Liver (tissue), 9 donors: ENCODE data around the gene RPS6KA2. TPM values are rescaled to one million over a fixed set of nuclear protein-coding genes. Genes with fewer than 3 reads are reported as not detected.

ENCODE experiments used
- DNase-seq: peaks from one replicate; pipeline ENCODE4 v3.0.0-alpha.2; 2017; ENCODE audit warnings: low spot score
- H3K27ac ChIP-seq, 2 donors: one replicate each; pipeline ENCODE4 v1.7.0; 2013; ENCODE audit warnings: inconsistent platforms in 2 of 2, low read length in 2 of 2, control low read depth in 1 of 2, low read depth in 1 of 2, mild to moderate bottlenecking in 1 of 2
- H3K27me3 ChIP-seq, 4 donors: one replicate each; pipeline versions ENCODE4 v1.6.1 to v1.7.0; 2013; ENCODE audit warnings: low read length in 3 of 4, inconsistent platforms in 1 of 4, mild to moderate bottlenecking in 1 of 4, moderate library complexity in 1 of 4; ENCODE audit not compliant: control insufficient read depth in 4 of 4, insufficient read depth in 4 of 4
- H3K36me3 ChIP-seq, 4 donors: one replicate each; pipeline versions ENCODE4 v1.6.1 to v1.7.0; 2013; ENCODE audit warnings: low read length in 3 of 4, mild to moderate bottlenecking in 3 of 4, low read depth in 1 of 4, moderate library complexity in 1 of 4; ENCODE audit not compliant: control insufficient read depth in 4 of 4, insufficient read depth in 3 of 4
- H3K4me1 ChIP-seq, 4 donors: one replicate each; pipeline versions ENCODE4 v1.6.1 to v1.7.0; 2013; ENCODE audit warnings: low read length in 3 of 4, mild to moderate bottlenecking in 3 of 4, moderate library complexity in 1 of 4; ENCODE audit not compliant: control insufficient read depth in 4 of 4, insufficient read depth in 4 of 4
- H3K4me3 ChIP-seq, 3 donors: one replicate each; pipeline versions ENCODE4 v1.6.1 to v1.7.0; 2013; ENCODE audit warnings: low read length in 3 of 3, control low read depth in 1 of 3, low read depth in 1 of 3, mild to moderate bottlenecking in 1 of 3
- H3K9ac ChIP-seq, 2 donors: one replicate each; pipeline ENCODE4 v1.7.0; 2013; ENCODE audit warnings: low read length in 2 of 2, mild to moderate bottlenecking in 2 of 2, moderate library complexity in 2 of 2, control low read depth in 1 of 2, low read depth in 1 of 2
- H3K9me3 ChIP-seq, 4 donors: one replicate each; pipeline versions ENCODE4 v1.6.1 to v1.7.0; 2013; ENCODE audit warnings: low read length in 3 of 4; ENCODE audit not compliant: control insufficient read depth in 4 of 4
- ATF3 ChIP-seq: IDR thresholded peaks from 2 replicates; pipeline ENCODE4 v1.6.1; 2016; ENCODE audit warnings: antibody characterized with exemption
- CTCF ChIP-seq: fragments of 150-350 bp; IDR thresholded peaks from 2 replicates; pipeline ENCODE4 v1.5.1; 2017; ENCODE audit warnings: improper control_type of control experiment, low read depth, low read length; ENCODE audit not compliant: missing input control
- EGR1 ChIP-seq, 2 donors: IDR thresholded peaks; 2 replicates each; pipeline ENCODE4 v1.6.1; 2016 to 2018; ENCODE audit warnings: antibody characterized with exemption in 2 of 2, low read depth in 2 of 2
- FOXA1 ChIP-seq: IDR thresholded peaks from 2 replicates; pipeline ENCODE4 v1.6.1; 2016; ENCODE audit warnings: antibody characterized with exemption
- GABPA ChIP-seq, 2 donors: IDR thresholded peaks in 1 of 2; conservative IDR thresholded peaks in 1 of 2; 2 replicates each; pipeline ENCODE4 v1.6.1; 2016; ENCODE audit warnings: antibody characterized with exemption in 2 of 2, mild to moderate bottlenecking in 1 of 2, moderate library complexity in 1 of 2
- HNF4A ChIP-seq, 2 donors: conservative IDR thresholded peaks; 2 replicates each; pipeline ENCODE4 v1.6.1; 2016; ENCODE audit warnings: antibody characterized with exemption in 2 of 2, mild to moderate bottlenecking in 2 of 2
- JUND ChIP-seq, 2 donors: IDR thresholded peaks; 2 replicates each; pipeline ENCODE4 v1.6.1; 2016; ENCODE audit warnings: antibody characterized with exemption in 2 of 2
- MAX ChIP-seq: IDR thresholded peaks from 2 replicates; pipeline ENCODE4 v1.6.1; 2016; ENCODE audit warnings: antibody characterized with exemption
- NR2F2 ChIP-seq: IDR thresholded peaks from 2 replicates; pipeline ENCODE4 v1.6.1; 2016; ENCODE audit warnings: antibody characterized with exemption
- RAD21 ChIP-seq, 2 donors: IDR thresholded peaks; 2 replicates each; pipeline ENCODE4 v1.6.1; 2016; ENCODE audit warnings: antibody characterized with exemption in 2 of 2, mild to moderate bottlenecking in 2 of 2
- REST ChIP-seq: IDR thresholded peaks from 2 replicates; pipeline ENCODE4 v1.6.1; 2016; ENCODE audit warnings: antibody characterized with exemption, mild to moderate bottlenecking
- RXRA ChIP-seq, 2 donors: IDR thresholded peaks; 2 replicates each; pipeline ENCODE4 v1.6.1; 2017 to 2018; ENCODE audit warnings: antibody characterized with exemption in 2 of 2, mild to moderate bottlenecking in 1 of 2
- SP1 ChIP-seq: IDR thresholded peaks from 2 replicates; pipeline ENCODE4 v1.6.1; 2018; ENCODE audit warnings: antibody characterized with exemption, mild to moderate bottlenecking
- YY1 ChIP-seq: IDR thresholded peaks from 2 replicates; pipeline ENCODE4 v1.6.1; 2016; ENCODE audit warnings: antibody characterized with exemption, mild to moderate bottlenecking
- ZBTB33 ChIP-seq: IDR thresholded peaks from 2 replicates; pipeline ENCODE4 v1.6.1; 2016; ENCODE audit warnings: antibody characterized with exemption
- WGBS: extraction: QIAGEN DNeasy Blood & Tissue Kit; methylation state at CpG from one replicate; pipeline ENCODE4 v1.1.7; 2013; 5-methylcytosine and 5-hydroxymethylcytosine counted together
- polyA plus RNA-seq, 2 donors: library from polyadenylated mRNA; stranded (reverse) in 1 of 2; unstranded in 1 of 2; fragments of 200-250 nt in 1 of 2; fragments of >200 nt in 1 of 2; fragmentation: Nextera tagmentation in 1 of 2; extraction: Ambion mirVana in 1 of 2; gene quantifications; one replicate each; pipeline versions ENCODE4 v1.2.1 to v1.2.3, GENCODE V29; 2013 to 2015
- total RNA-seq, 2 donors: library from RNA; depleted of rRNA; stranded (reverse); fragments of >200 nt; gene quantifications; one replicate each; pipeline ENCODE4 v1.2.3, GENCODE V29; 2014
- donor health status: healthy.
- donor health status: healthy.
- donor health status: healthy.
- donor health status: healthy.
- donor health status: healthy.

Gene RPS6KA2
- total and polyA plus RNA-seq, 4 donors, result 2.5 to 9.0 (median 5.0) TPM

GRCh38 chr6:166541876-166542579 is 85.0 kb downstream of the RPS6KA2 start:
- Histone ChIP-seq H3K27ac (no peak overlapping the region), H3K36me3 (no peaks in the 10 kb centered on the region), H3K9ac (no peak overlapping the region), H3K4me3 (no peak overlapping the region), H3K4me1 (no peaks in the 10 kb centered on the region), H3K9me3 (no peaks in the 10 kb centered on the region), H3K27me3 (no peaks in the 10 kb centered on the region)
- WGBS, result 78% methylated on average over 12 of the region's 12 CpGs
- TF ChIP-seq RAD21 (IDR thresholded peaks at IDR 0.05), result no peak
- TF ChIP-seq FOXA1, result no peak
- no peak for TF ChIP-seq YY1
- TF ChIP-seq MAX, result no peak
- TF ChIP-seq RXRA (IDR thresholded peaks at IDR 0.05), result no peak
- TF ChIP-seq GABPA (IDR thresholded peaks at IDR 0.05 in 1 of 2, conservative IDR thresholded peaks at IDR 0.05 in 1 of 2), result no peak
- no peak for TF ChIP-seq REST
- no peak for TF ChIP-seq EGR1 (IDR thresholded peaks at IDR 0.05; ENCODE audit: low read depth in 2 of 2)
- DNase-seq, result no peak

- H3K4me3 ChIP-seq, result no peak overlapping the region
- H3K36me3 ChIP-seq, result no peaks in the 10 kb centered on the region
- H3K27me3 ChIP-seq, result no peaks in the 10 kb centered on the region
- no peak for DNase-seq
- no peak overlapping the region for H3K9ac ChIP-seq
- no peaks in the 10 kb centered on the region for H3K9me3 ChIP-seq
- WGBS, result 90% methylated on average over 12 of the region's 12 CpGs
- H3K27ac ChIP-seq, result no peak overlapping the region
- no peak for TF ChIP-seq ATF3
- TF ChIP-seq EGR1 (IDR thresholded peaks at IDR 0.05; ENCODE audit: low read depth in 2 of 2), result no peak
- TF ChIP-seq NR2F2, result no peak
- TF ChIP-seq SP1, result no peak
- TF ChIP-seq YY1, result no peak
- TF ChIP-seq GABPA (IDR thresholded peaks at IDR 0.05 in 1 of 2, conservative IDR thresholded peaks at IDR 0.05 in 1 of 2), result no peak
- no peak for TF ChIP-seq RAD21 (IDR thresholded peaks at IDR 0.05)
- no peak for TF ChIP-seq JUND (IDR thresholded peaks at IDR 0.05)
- no peak for TF ChIP-seq ZBTB33
- TF ChIP-seq HNF4A (conservative IDR thresholded peaks at IDR 0.05), result no peak
- TF ChIP-seq CTCF, result no peak
- H3K4me1 ChIP-seq, result no peaks in the 10 kb centered on the region
These were observed 85.7 kb downstream of the RPS6KA2 start for GRCh38 chr6:166541366-166541765.
